ENCODE results near the gene GNG2.

GRCh38 chr14:51845811-51846210 lies 14.6 kb upstream of the GNG2 start:
- TF ChIP-seq CTCF (IDR thresholded peaks at IDR 0.05; ENCODE audit: insufficient read depth, low read length, poor library complexity, severe bottlenecking) (no peak), EZH2phosphoT487 (conservative IDR thresholded peaks at IDR 0.05; ENCODE audit: low read length) (no peak)
